ENCODE measurements around the gene FKBP8. TPM values are rescaled to one million over a fixed set of nuclear protein-coding genes. Genes with fewer than 3 reads are reported as not detected.
A peak's percentile ranks its signal among the peaks of the same experiment; 100 is the strongest.

Gene FKBP8
- total and polyA plus RNA-seq, 2 of the 4 experiments (the other 2 are of a cell fraction) = 153 to 289 TPM

DNA sequence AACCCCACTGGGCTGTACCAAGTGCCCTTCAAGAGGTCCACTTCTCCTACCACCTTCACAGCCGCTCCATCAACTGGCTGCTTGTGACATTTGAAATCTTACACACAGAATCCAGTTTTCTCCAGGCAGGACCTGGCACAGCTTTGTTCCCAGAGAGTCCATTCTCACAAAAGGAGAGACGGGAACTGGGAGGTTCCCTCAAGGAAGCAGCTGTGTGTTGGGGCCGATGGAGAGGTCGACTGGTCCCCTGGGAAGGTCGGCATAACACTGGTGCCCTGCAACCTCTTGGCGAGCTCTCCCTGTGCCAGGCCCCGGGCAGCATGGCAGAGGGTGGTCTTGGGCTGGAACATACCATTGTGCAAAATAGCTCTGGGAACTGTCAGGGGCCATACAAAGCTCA is 43.0 kb downstream of the FKBP8 start:
- ChIA-PET POLR2A (ENCODE audit: unreplicated experiment) (no interaction called here), CTCF (no interaction called here)
- no peak overlapping the region for H3K9ac ChIP-seq (ENCODE audit: low read depth, low read length)
- DNase-seq (no peak), ATAC-seq (ENCODE audit: low read depth) (no peak)
- H3K4ac ChIP-seq (ENCODE audit: low read depth, low read length) = no peak overlapping the region
- no peak overlapping the region for H3K4me2 ChIP-seq (ENCODE audit: low read depth, low read length)
- no peak overlapping the region for H2BK15ac ChIP-seq (ENCODE audit: low read depth, low read length)
- H4K20me1 ChIP-seq (ENCODE audit: insufficient read depth, low read length) = peaks cover 100% of the 10 kb centered on the region
- in situ Hi-C loops (cut with MboI; ENCODE audit: low sequenced_read_pairs) (no loop called here), intact Hi-C loops (cut with micrococcal nuclease) (no loop called here), dilution Hi-C loops (cut with HindIII; ENCODE audit: low sequenced_read_pairs, unreplicated experiment) (no loop called here)
- no peak overlapping the region for H3K18ac ChIP-seq (ENCODE audit: low read depth, low read length)
- H2BK120ac ChIP-seq (ENCODE audit: low read depth, low read length) = no peak overlapping the region
- no peak overlapping the region for H2BK5ac ChIP-seq (ENCODE audit: low read depth, low read length, poor library complexity, severe bottlenecking)
- H2AFZ ChIP-seq (replicated peaks; ENCODE audit: low read length, poor library complexity) = no peak overlapping the region
- H3K14ac ChIP-seq (replicated peaks; ENCODE audit: low read depth, low read length) = no peak overlapping the region
- no peak overlapping the region for H2AK5ac ChIP-seq (ENCODE audit: low read depth, low read length)
- peaks cover 67% of the 10 kb centered on the region for H3K9me1 ChIP-seq (ENCODE audit: insufficient read depth, low read length)
- peaks cover 23% of the 10 kb centered on the region for H3K4me1 ChIP-seq (ENCODE audit: control insufficient read depth, insufficient read depth, low read length)
- H3K36me3 ChIP-seq (ENCODE audit: control insufficient read depth, insufficient read depth, low read length) = no peaks in the 10 kb centered on the region
- TF ChIP-seq CEBPB (IDR thresholded peaks at IDR 0.05; ENCODE audit: low read depth, low read length) = no peak
- TF ChIP-seq SMC3 (IDR thresholded peaks at IDR 0.05; ENCODE audit: low read depth, low read length) = no peak
- no peak for TF ChIP-seq MAZ (IDR thresholded peaks at IDR 0.05; ENCODE audit: borderline replicate concordance, low read depth, low read length)
- TF ChIP-seq MXI1 (IDR thresholded peaks at IDR 0.05; ENCODE audit: borderline replicate concordance, low read depth, low read length) = no peak
- no peak for TF ChIP-seq ELK1 (IDR thresholded peaks at IDR 0.05; ENCODE audit: borderline replicate concordance, low read depth, low read length)
- TF ChIP-seq, protein P1, sequence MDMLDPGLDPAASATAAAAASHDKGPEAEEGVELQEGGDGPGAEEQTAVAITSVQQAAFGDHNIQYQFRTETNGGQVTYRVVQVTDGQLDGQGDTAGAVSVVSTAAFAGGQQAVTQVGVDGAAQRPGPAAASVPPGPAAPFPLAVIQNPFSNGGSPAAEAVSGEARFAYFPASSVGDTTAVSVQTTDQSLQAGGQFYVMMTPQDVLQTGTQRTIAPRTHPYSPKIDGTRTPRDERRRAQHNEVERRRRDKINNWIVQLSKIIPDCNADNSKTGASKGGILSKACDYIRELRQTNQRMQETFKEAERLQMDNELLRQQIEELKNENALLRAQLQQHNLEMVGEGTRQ (IDR thresholded peaks at IDR 0.05; ENCODE audit: low read depth, low read length) = no peak
- no peak for TF ChIP-seq BHLHE40 (IDR thresholded peaks at IDR 0.05; ENCODE audit: low read depth, low read length)
- no peak for TF ChIP-seq RAD21 (IDR thresholded peaks at IDR 0.05; ENCODE audit: low read length)
- TF ChIP-seq NFE2L2 (IDR thresholded peaks at IDR 0.05; ENCODE audit: low read depth, low read length) = no peak
- no peak for TF ChIP-seq CHD1 (IDR thresholded peaks at IDR 0.05; ENCODE audit: low read depth, low read length)
- no peak for TF ChIP-seq RCOR1 (IDR thresholded peaks at IDR 0.05; ENCODE audit: insufficient replicate concordance, low read length)
- TF ChIP-seq RFX5 (IDR thresholded peaks at IDR 0.05; ENCODE audit: low read depth, low read length) = no peak
- no peak for TF ChIP-seq FOS (IDR thresholded peaks at IDR 0.05; ENCODE audit: low read depth, low read length)
- TF ChIP-seq POLR2A (IDR thresholded peaks at IDR 0.05; ENCODE audit: low read depth, low read length) = no peak
- TF ChIP-seq, protein P2, sequence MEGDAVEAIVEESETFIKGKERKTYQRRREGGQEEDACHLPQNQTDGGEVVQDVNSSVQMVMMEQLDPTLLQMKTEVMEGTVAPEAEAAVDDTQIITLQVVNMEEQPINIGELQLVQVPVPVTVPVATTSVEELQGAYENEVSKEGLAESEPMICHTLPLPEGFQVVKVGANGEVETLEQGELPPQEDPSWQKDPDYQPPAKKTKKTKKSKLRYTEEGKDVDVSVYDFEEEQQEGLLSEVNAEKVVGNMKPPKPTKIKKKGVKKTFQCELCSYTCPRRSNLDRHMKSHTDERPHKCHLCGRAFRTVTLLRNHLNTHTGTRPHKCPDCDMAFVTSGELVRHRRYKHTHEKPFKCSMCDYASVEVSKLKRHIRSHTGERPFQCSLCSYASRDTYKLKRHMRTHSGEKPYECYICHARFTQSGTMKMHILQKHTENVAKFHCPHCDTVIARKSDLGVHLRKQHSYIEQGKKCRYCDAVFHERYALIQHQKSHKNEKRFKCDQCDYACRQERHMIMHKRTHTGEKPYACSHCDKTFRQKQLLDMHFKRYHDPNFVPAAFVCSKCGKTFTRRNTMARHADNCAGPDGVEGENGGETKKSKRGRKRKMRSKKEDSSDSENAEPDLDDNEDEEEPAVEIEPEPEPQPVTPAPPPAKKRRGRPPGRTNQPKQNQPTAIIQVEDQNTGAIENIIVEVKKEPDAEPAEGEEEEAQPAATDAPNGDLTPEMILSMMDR (conservative IDR thresholded peaks at IDR 0.05; ENCODE audit: low read depth, low read length) = no peak
- TF ChIP-seq MAFK (IDR thresholded peaks at IDR 0.05; ENCODE audit: low read depth, low read length) = no peak
- H3K79me1 ChIP-seq (ENCODE audit: low read depth in 1 of 2, low read length in 2 of 2) = peaks cover 14 to 100% of the 10 kb centered on the region in 2 experiments
- no peak overlapping the region for H3K4me3 ChIP-seq (ENCODE audit: insufficient read depth, low read depth, low read length)
- H2BK20ac ChIP-seq (ENCODE audit: low read depth, low read length) = no peak overlapping the region
- WGBS, 2 experiments (ENCODE audit: extremely low coverage in 2 of 2, insufficient read length in 1 of 2) = 80% methylated on average over 7 of the region's 7 CpGs; no CpG with 5 or more reads in 1 of the 2 experiments
- H3K9me3 ChIP-seq (ENCODE audit: control insufficient read depth, insufficient read depth, low read length) = no peaks in the 10 kb centered on the region
- H3K27me3 ChIP-seq (ENCODE audit: control insufficient read depth, insufficient read depth, low read length) = no peaks in the 10 kb centered on the region
- no peak overlapping the region for H2AK9ac ChIP-seq (replicated peaks; ENCODE audit: low read depth, low read length, poor library complexity)
- no peak overlapping the region for H4K91ac ChIP-seq (ENCODE audit: insufficient read depth, low read depth, low read length)
- no peak overlapping the region for H3K56ac ChIP-seq (ENCODE audit: extremely low read depth, insufficient read depth, low read length)
- no TSS peak for BruUV-seq (replicated peaks)
- no peak overlapping the region for H4K5ac ChIP-seq (ENCODE audit: low read depth, low read length)
- 0 out of 2 replicates have a peak overlapping the region, but pooled peaks have one; percentile 19 for H3K23ac ChIP-seq (ENCODE audit: low read depth, low read length)
- H4K8ac ChIP-seq (ENCODE audit: low read depth in 2 of 2, low read length in 2 of 2) = no peak overlapping the region
- no peak overlapping the region for H3K27ac ChIP-seq (ENCODE audit: insufficient read depth, low read length)

Data from IMR-90 (cell line).